AG04450 (cell line): ENCODE results near the gene HEMK1. TPM values are rescaled to one million over a fixed set of nuclear protein-coding genes. Genes with fewer than 3 reads are reported as not detected.

Experiments
- CTCF ChIA-PET: fragments of 300-600, 350-600 bp; formaldehyde crosslinking; extraction: SDS; loops from one replicate; lab custom pipeline; 2022; ENCODE audit warnings: antibody characterized with exemption, inconsistent platforms; lab: Charles Lee
- POLR2A ChIA-PET: fragments of 350-600 bp; formaldehyde crosslinking; extraction: SDS; loops from one replicate; lab custom pipeline; 2021; ENCODE audit warnings: antibody characterized with exemption, inconsistent platforms; lab: Yijun Ruan, JAX
- DNase-seq: peaks from one replicate; pipeline ENCODE4 v3.0.0-alpha.2; 2011; ENCODE audit warnings: low read depth, low spot score
- H3K27ac ChIP-seq: one replicate; pipeline ENCODE4 v1.5.1; 2012; ENCODE audit warnings: low read depth, low read length, control low read depth
- H3K27me3 ChIP-seq: one replicate; pipeline ENCODE4 v1.6.0; 2012; ENCODE audit warnings: low read length; ENCODE audit not compliant: control insufficient read depth, insufficient read depth
- H3K4me3 ChIP-seq: 2 replicates; pipeline ENCODE4 v1.5.1; 2011; ENCODE audit warnings: mild to moderate bottlenecking, low read depth, low read length, control low read depth
- H3K9me3 ChIP-seq: 2 replicates; pipeline ENCODE4 v1.5.1; 2012; ENCODE audit warnings: low read length; ENCODE audit not compliant: control insufficient read depth, insufficient read depth
- polyA plus RNA-seq: library from polyadenylated mRNA; depleted of rRNA; stranded (reverse); fragments of >200 nt; gene quantifications from 2 replicates; pipeline ENCODE4 v1.2.3, GENCODE V29; 2011
- TF ChIP-seq, protein P1 (sequence below): IDR thresholded peaks from 2 replicates; pipeline ENCODE4 v1.5.1; 2011; ENCODE audit warnings: low read depth, low read length, control low read depth, inconsistent platforms

HEMK1 gene
- polyA plus RNA-seq, 1 experiment, result 12.1 TPM

DNA sequence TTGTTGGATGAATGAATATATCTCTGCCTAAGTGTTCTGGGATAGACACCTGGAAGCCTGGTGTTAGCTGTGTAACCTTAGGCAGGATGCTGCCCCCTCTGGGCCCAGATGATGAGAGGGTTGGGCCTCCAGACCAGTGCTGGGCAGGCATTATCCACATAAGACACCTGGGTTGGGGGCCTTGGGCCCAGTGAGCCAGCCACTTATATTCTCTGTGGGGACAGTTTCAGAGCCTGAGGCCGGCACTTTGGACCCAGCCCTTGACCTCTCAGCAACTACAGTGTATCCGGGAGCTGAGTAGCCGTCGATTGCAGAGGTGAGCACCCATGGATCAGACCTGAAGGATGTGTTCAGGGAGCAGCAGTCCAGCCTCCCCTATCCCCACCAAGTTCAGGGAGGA lies 2.2 kb downstream of the HEMK1 start:
- DNase-seq, result no peak
- Histone ChIP-seq H3K4me3 (no peak overlapping the region), H3K27ac (no peak overlapping the region), H3K9me3 (no peaks in the 10 kb centered on the region), H3K27me3 (no peaks in the 10 kb centered on the region)
- TF ChIP-seq, protein P1, sequence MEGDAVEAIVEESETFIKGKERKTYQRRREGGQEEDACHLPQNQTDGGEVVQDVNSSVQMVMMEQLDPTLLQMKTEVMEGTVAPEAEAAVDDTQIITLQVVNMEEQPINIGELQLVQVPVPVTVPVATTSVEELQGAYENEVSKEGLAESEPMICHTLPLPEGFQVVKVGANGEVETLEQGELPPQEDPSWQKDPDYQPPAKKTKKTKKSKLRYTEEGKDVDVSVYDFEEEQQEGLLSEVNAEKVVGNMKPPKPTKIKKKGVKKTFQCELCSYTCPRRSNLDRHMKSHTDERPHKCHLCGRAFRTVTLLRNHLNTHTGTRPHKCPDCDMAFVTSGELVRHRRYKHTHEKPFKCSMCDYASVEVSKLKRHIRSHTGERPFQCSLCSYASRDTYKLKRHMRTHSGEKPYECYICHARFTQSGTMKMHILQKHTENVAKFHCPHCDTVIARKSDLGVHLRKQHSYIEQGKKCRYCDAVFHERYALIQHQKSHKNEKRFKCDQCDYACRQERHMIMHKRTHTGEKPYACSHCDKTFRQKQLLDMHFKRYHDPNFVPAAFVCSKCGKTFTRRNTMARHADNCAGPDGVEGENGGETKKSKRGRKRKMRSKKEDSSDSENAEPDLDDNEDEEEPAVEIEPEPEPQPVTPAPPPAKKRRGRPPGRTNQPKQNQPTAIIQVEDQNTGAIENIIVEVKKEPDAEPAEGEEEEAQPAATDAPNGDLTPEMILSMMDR, result no peak
- ChIA-PET POLR2A (interaction anchor here (4.1 kb wide), 1 partner anchor 30 kb away, joined by 38 read pairs; no protein-coding TSS in a partner anchor), CTCF (interaction anchor here (1.0 to 14.4 kb wide), 9 partner anchors 10 to 51 kb away, joined by 3 to 436 read pairs (median 6); partner anchors contain the start of genes CISH and MAPKAPK3)

DNA sequence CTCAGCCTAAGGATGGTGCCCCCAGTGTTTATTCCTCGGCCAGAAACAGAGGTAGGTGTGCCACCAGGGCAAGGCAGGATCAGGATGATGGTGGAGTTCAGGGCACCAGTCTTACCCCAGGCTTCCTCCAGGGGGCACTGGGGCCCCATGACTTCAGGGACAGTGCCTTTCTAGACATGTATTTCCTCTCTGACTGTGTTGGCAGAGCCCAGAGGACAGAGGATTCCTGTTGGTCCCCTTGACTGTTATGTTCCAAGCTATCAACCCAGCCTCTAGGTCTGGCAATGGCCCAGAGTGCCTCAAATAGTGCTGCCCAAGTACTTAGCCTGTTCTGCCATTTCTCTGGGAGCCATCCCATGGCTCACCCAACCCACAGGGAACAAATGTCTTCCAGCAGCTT lies 2.8 kb downstream of the HEMK1 start:
- peak; percentile 38 for DNase-seq
- H3K9me3 ChIP-seq, result no peaks in the 10 kb centered on the region
- H3K27me3 ChIP-seq, result no peaks in the 10 kb centered on the region
- H3K4me3 ChIP-seq, result no peak overlapping the region
- ChIA-PET CTCF (interaction anchor here (0.6 to 14.4 kb wide), 12 partner anchors 9 to 797 kb away, joined by 3 to 436 read pairs (median 5); partner anchors contain the start of genes CISH and MAPKAPK3), POLR2A (interaction anchor here (4.1 kb wide), 1 partner anchor 29 kb away, joined by 38 read pairs; no protein-coding TSS in a partner anchor)
- no peak overlapping the region for H3K27ac ChIP-seq
- TF ChIP-seq, protein P1, result peak; percentile 94

DNA sequence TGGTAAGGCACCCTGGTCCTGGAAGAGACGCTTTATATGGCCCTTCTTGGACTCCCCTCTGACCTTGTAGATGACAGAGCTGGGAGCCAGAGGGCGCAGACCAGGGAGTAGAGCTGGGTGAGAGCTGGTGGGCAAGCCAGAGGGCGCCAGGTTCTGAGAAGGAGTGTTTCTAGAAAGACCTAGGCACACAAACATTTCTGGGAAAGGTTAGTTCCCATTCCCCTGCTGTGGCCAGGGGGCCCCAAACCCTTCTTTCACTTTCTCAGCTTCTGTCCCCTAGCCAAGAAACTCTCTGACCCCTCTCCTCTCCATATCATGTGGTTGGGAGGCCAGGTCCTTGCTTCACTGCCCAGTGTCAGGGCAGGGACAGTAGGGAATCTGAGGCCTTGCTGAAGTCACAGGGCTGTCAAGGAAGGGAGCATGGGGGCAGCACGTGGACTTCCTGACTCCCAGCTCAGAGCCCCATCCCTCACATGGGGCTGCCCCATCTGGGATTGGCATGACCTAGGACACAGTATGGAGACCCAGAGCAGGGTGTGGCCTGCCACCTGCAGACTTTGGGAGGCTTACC lies 3.6 kb downstream of the HEMK1 start:
- no peak overlapping the region for H3K4me3 ChIP-seq
- no peak overlapping the region for H3K27ac ChIP-seq
- H3K27me3 ChIP-seq, result no peaks in the 10 kb centered on the region
- H3K9me3 ChIP-seq, result no peaks in the 10 kb centered on the region
- POLR2A ChIA-PET, result no interaction called here
- CTCF ChIA-PET, result interaction anchor here (0.6 to 14.4 kb wide), 12 partner anchors 8 to 796 kb away, joined by 3 to 436 read pairs (median 5); partner anchors contain the start of genes CISH and MAPKAPK3
- no peak for DNase-seq
- TF ChIP-seq, protein P1, result no peak

DNA sequence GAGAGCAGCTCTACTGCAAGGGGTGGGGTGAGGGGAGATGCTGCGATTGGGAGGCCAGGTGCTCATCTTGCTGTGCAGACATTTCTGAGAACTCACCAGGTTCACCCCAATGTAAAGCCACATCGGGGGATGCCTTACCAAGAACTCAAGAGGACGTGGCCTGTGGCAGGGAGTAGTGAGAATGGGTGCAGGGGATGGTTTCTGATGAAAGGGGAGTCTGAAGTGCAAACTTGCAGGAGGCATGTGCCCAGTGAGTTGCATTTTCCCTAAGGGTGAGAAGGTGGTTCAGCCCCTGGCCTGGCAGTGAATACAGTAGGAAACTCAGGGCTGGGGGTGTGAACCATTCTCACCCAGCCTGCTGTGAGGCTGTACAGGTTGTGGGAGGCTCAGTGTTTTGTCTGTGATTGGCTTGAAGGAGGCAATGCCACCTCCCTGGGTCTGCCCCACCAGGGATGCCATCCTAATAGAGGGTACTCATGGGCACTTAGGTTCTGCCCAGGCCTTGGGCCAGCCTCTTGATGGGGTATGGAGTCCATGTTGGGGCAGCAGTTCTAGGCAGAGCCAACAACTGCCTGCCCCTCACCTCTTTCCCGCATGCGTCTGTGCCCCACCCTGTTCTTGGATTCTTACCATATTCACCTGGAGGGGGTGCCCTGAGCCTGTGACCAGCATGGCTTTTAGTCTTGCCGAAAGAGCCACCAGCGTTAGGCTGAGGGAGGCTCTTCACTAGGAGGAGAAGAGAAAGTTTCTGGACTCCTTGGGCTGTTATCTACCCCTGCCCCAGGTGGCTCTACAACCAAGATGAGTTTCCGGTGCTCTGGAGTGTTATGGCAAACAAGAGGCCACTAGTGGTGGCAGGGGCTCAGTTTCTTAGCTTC lies 4.5 kb downstream of the HEMK1 start:
- DNase-seq, result no peak
- TF ChIP-seq, protein P1, result no peak
- H3K27ac ChIP-seq, result no peak overlapping the region
- ChIA-PET POLR2A (no interaction called here), CTCF (interaction anchor here (0.6 to 14.4 kb wide), 4 partner anchors 20 to 53 kb away, joined by 4 to 436 read pairs (median 16); partner anchors contain the start of genes CISH and MAPKAPK3)
- H3K9me3 ChIP-seq, result no peaks in the 10 kb centered on the region
- H3K4me3 ChIP-seq, result no peak overlapping the region
- no peaks in the 10 kb centered on the region for H3K27me3 ChIP-seq
